H9 (cell line): ENCODE measurements around the gene GRID1. TPM values are rescaled to one million over a fixed set of nuclear protein-coding genes. Genes with fewer than 3 reads are reported as not detected.

Source experiments
- DNase-seq: peaks from one replicate; pipeline ENCODE4 v3.0.0-alpha.2; 2017
- H2AFZ ChIP-seq: one replicate; pipeline ENCODE4 v1.6.1; 2013; ENCODE audit warnings: mild to moderate bottlenecking, low read length, control low read depth, moderate library complexity
- H2AK5ac ChIP-seq: 2 replicates; pipeline ENCODE4 v1.6.1; 2013; ENCODE audit warnings: low read length, control low read depth, mixed read lengths; ENCODE audit not compliant: insufficient read length
- H2BK120ac ChIP-seq: one replicate; pipeline ENCODE4 v1.6.1; 2013; ENCODE audit warnings: low read depth, mild to moderate bottlenecking, low read length, control low read depth, inconsistent platforms; ENCODE audit not compliant: poor library complexity, severe bottlenecking
- H2BK12ac ChIP-seq: 2 replicates; pipeline ENCODE4 v1.6.1; 2013; ENCODE audit warnings: low read length, control low read depth, mixed read lengths, low read depth; ENCODE audit not compliant: insufficient read length
- H2BK15ac ChIP-seq: 2 replicates; pipeline ENCODE4 v1.6.1; 2013; ENCODE audit warnings: low read depth, low read length, control low read depth
- H2BK20ac ChIP-seq: one replicate; pipeline ENCODE4 v1.6.1; 2013; ENCODE audit warnings: low read depth, mild to moderate bottlenecking, low read length, control low read depth, inconsistent platforms; ENCODE audit not compliant: poor library complexity, severe bottlenecking
- H2BK5ac ChIP-seq: 2 replicates; pipeline ENCODE4 v1.6.1; 2013; ENCODE audit warnings: low read length, control low read depth, mixed read lengths; ENCODE audit not compliant: insufficient read length
- H3K14ac ChIP-seq: 2 replicates; pipeline ENCODE4 v1.6.1; 2013; ENCODE audit warnings: low read length, control low read depth; ENCODE audit not compliant: insufficient read depth
- H3K18ac ChIP-seq: 2 replicates; pipeline ENCODE4 v1.6.1; 2013; ENCODE audit warnings: low read depth, mild to moderate bottlenecking, mixed read lengths, low read length, control low read depth; ENCODE audit not compliant: insufficient read length
- H3K23ac ChIP-seq: 2 replicates; pipeline ENCODE4 v1.6.1; 2013; ENCODE audit warnings: low read length, control low read depth, mixed read lengths, low read depth; ENCODE audit not compliant: insufficient read length
- H3K23me2 ChIP-seq: 2 replicates; pipeline ENCODE4 v1.6.1; 2013; ENCODE audit warnings: low read depth, mild to moderate bottlenecking, mixed read lengths, low read length, control low read depth; ENCODE audit not compliant: insufficient read length, poor library complexity, severe bottlenecking
- H3K27ac ChIP-seq: 2 replicates; pipeline ENCODE4 v1.5.1; 2013; ENCODE audit warnings: low read length, control low read depth, mixed read lengths, low read depth; ENCODE audit not compliant: insufficient read length
- H3K27me3 ChIP-seq: 2 replicates; pipeline ENCODE4 v1.6.1; 2013; ENCODE audit warnings: low read length, control low read depth, inconsistent platforms; ENCODE audit not compliant: insufficient read depth
- H3K4ac ChIP-seq: 2 replicates; pipeline ENCODE4 v1.6.1; 2013; ENCODE audit warnings: low read depth, mild to moderate bottlenecking, control low read depth, inconsistent platforms, low read length, moderate library complexity
- H3K4me1 ChIP-seq: 2 replicates; pipeline ENCODE4 v1.6.1; 2013; ENCODE audit warnings: low read length, control low read depth, inconsistent platforms; ENCODE audit not compliant: insufficient read depth
- H3K4me2 ChIP-seq: 2 replicates; pipeline ENCODE4 v1.6.1; 2013; ENCODE audit warnings: low read length, control low read depth, mixed read lengths; ENCODE audit not compliant: insufficient read length, insufficient read depth
- H3K56ac ChIP-seq: 2 replicates; pipeline ENCODE4 v1.6.1; 2013; ENCODE audit warnings: low read depth, mild to moderate bottlenecking, mixed read lengths, low read length, control low read depth; ENCODE audit not compliant: insufficient read length
- H3K79me1 ChIP-seq: 2 replicates; pipeline ENCODE4 v1.6.1; 2013; ENCODE audit warnings: low read depth, mild to moderate bottlenecking, moderate library complexity, low read length, control low read depth, inconsistent platforms; ENCODE audit not compliant: insufficient read depth, poor library complexity, severe bottlenecking
- H3K79me2 ChIP-seq: 2 replicates; pipeline ENCODE4 v1.6.1; 2013; ENCODE audit warnings: low read length, control low read depth, inconsistent platforms; ENCODE audit not compliant: insufficient read depth
- H3K9ac ChIP-seq: 2 replicates; pipeline ENCODE4 v1.6.1; 2013; ENCODE audit warnings: low read length, control low read depth, mixed read lengths; ENCODE audit not compliant: insufficient read length; ENCODE audit errors: extremely low read depth
- H3K9me3 ChIP-seq: one replicate; pipeline ENCODE4 v1.6.1; 2013; ENCODE audit warnings: low read depth, low read length, inconsistent platforms; ENCODE audit not compliant: control insufficient read depth
- H3T11ph ChIP-seq: one replicate; pipeline ENCODE4 v1.6.1; 2013; ENCODE audit warnings: mild to moderate bottlenecking, low read length, control low read depth, inconsistent platforms
- H4K20me1 ChIP-seq: one replicate; pipeline ENCODE4 v1.6.1; 2013; ENCODE audit not compliant: control insufficient read depth, insufficient read length, insufficient read depth
- H4K5ac ChIP-seq: 2 replicates; pipeline ENCODE4 v1.6.1; 2013; ENCODE audit warnings: low read depth, mild to moderate bottlenecking, mixed read lengths, low read length, control low read depth; ENCODE audit not compliant: insufficient read length
- H4K8ac ChIP-seq: replicated peaks from 2 replicates; pipeline ENCODE4 v1.6.1; 2013; ENCODE audit warnings: low read length, control low read depth, mixed read lengths, low read depth; ENCODE audit not compliant: insufficient read length
- H4K91ac ChIP-seq: 2 replicates; pipeline ENCODE4 v1.6.1; 2013; ENCODE audit warnings: low read depth, mild to moderate bottlenecking, moderate library complexity, mixed read lengths, low read length, control low read depth; ENCODE audit not compliant: insufficient read length
- H3K27ac Mint-ChIP-seq, 3 experiments: 2 replicates in 2 of 3; 3 replicates in 1 of 3; pipeline ENCODE4 v1.8.0; 2020 to 2021; ENCODE audit warnings: mixed read lengths in 3 of 3, mild to moderate bottlenecking in 1 of 3, moderate library complexity in 1 of 3
- H3K27me3 Mint-ChIP-seq: 2 replicates; pipeline ENCODE4 v1.8.0; 2021; ENCODE audit warnings: low read depth, mild to moderate bottlenecking, moderate library complexity, mixed read lengths
- H3K36me3 Mint-ChIP-seq, 3 experiments: 2 replicates in 2 of 3; 3 replicates in 1 of 3; pipeline ENCODE4 v1.8.0; 2020 to 2021; ENCODE audit warnings: low read depth in 3 of 3, mixed read lengths in 3 of 3; ENCODE audit not compliant: insufficient read depth in 1 of 3
- H3K4me1 Mint-ChIP-seq, 2 experiments: 2 replicates each; pipeline ENCODE4 v1.8.0; 2020; ENCODE audit warnings: mixed read lengths in 2 of 2
- H3K4me3 Mint-ChIP-seq, 2 experiments: 2 replicates in 1 of 2; 3 replicates in 1 of 2; pipeline ENCODE4 v1.8.0; 2020 to 2021; ENCODE audit warnings: mild to moderate bottlenecking in 2 of 2, mixed read lengths in 2 of 2, moderate library complexity in 1 of 2
- H3K9me3 Mint-ChIP-seq, 2 experiments: 2 replicates in 1 of 2; 3 replicates in 1 of 2; pipeline ENCODE4 v1.8.0; 2020; ENCODE audit warnings: mild to moderate bottlenecking in 2 of 2, mixed read lengths in 2 of 2, moderate library complexity in 1 of 2
- WGBS: extraction: QIAGEN DNeasy Blood & Tissue Kit; methylation state at CpG from one replicate; pipeline ENCODE4 v1.1.7; 2013; ENCODE audit warnings: missing lambda C conversion rate, low lambda C conversion rate, mixed read lengths; ENCODE audit not compliant: insufficient read length; ENCODE audit errors: extremely low coverage; 5-methylcytosine and 5-hydroxymethylcytosine counted together
- total RNA-seq: library from RNA; stranded (reverse); gene quantifications from 2 replicates; pipeline ENCODE4 v1.2.1, GENCODE V29; 2021
- TF ChIP-seq, protein P1 (sequence below): fragments of 200-600 bp; sonication (generic); conservative IDR thresholded peaks from 3 replicates; pipeline ENCODE4 v1.8.0; 2021; ENCODE audit warnings: antibody characterized with exemption, mild to moderate bottlenecking

GRID1 gene
- total RNA-seq, 1 experiment from 2014 or later, result 0.35 TPM

DNA sequence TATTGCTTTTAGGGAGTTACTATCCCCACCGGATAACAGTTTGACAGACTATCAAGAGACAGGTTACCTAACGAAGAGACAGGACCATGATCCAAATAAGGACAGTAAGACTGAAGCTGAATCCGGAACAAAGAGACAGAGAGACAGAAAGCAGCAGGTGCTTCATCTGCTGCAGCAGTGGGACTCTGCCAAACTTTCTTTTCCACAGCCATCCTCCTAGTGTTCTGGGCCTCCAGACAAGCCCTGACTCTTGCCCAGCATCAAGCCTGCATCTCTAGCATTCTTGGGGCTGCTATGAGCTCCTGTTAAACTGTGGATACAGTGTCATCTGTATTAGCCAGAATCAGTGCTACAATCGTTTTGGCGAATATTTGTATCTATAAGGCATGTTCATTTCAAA lies 761.7 kb downstream of the GRID1 start:
- Histone ChIP-seq H3K79me1 (no peaks in the 10 kb centered on the region), H2BK15ac (no peak overlapping the region), H3K79me2 (no peaks in the 10 kb centered on the region), H3T11ph (no peak overlapping the region), H3K56ac (no peak overlapping the region), H3K4me1 (no peaks in the 10 kb centered on the region), H3K18ac (no peak overlapping the region), H2AFZ (no peak overlapping the region), H3K4me2 (no peak overlapping the region), H4K91ac (no peak overlapping the region), H2BK12ac (no peak overlapping the region), H4K20me1 (no peaks in the 10 kb centered on the region), H3K9ac (no peak overlapping the region), H3K27ac (no peak overlapping the region), H2BK120ac (no peak overlapping the region), H2BK20ac (no peak overlapping the region), H2AK5ac (no peak overlapping the region), H3K23me2 (no peaks in the 10 kb centered on the region), H4K5ac (no peak overlapping the region), H3K14ac (no peak overlapping the region), H3K23ac (no peak overlapping the region), H3K9me3 (no peaks in the 10 kb centered on the region), H3K27me3 (no peaks in the 10 kb centered on the region), H2BK5ac (no peak overlapping the region), H3K4ac (no peak overlapping the region), H4K8ac (no peak overlapping the region)
- no peaks in the 10 kb centered on the region; a peak in 1 of 5 replicates for H3K9me3 Mint-ChIP-seq
- TF ChIP-seq, protein P1, sequence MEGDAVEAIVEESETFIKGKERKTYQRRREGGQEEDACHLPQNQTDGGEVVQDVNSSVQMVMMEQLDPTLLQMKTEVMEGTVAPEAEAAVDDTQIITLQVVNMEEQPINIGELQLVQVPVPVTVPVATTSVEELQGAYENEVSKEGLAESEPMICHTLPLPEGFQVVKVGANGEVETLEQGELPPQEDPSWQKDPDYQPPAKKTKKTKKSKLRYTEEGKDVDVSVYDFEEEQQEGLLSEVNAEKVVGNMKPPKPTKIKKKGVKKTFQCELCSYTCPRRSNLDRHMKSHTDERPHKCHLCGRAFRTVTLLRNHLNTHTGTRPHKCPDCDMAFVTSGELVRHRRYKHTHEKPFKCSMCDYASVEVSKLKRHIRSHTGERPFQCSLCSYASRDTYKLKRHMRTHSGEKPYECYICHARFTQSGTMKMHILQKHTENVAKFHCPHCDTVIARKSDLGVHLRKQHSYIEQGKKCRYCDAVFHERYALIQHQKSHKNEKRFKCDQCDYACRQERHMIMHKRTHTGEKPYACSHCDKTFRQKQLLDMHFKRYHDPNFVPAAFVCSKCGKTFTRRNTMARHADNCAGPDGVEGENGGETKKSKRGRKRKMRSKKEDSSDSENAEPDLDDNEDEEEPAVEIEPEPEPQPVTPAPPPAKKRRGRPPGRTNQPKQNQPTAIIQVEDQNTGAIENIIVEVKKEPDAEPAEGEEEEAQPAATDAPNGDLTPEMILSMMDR, result no peak
- no peaks in the 10 kb centered on the region for H3K4me1 Mint-ChIP-seq
- peak; percentile 3 for DNase-seq
- H3K36me3 Mint-ChIP-seq, result no peaks in the 10 kb centered on the region
- no peaks in the 10 kb centered on the region for H3K27me3 Mint-ChIP-seq
- H3K4me3 Mint-ChIP-seq, result no peak overlapping the region
- WGBS, result no CpG with 5 or more reads among the region's 5 CpGs
- H3K27ac Mint-ChIP-seq, result no peak overlapping the region
